ENCODE data around the gene STARD9.

DNA sequence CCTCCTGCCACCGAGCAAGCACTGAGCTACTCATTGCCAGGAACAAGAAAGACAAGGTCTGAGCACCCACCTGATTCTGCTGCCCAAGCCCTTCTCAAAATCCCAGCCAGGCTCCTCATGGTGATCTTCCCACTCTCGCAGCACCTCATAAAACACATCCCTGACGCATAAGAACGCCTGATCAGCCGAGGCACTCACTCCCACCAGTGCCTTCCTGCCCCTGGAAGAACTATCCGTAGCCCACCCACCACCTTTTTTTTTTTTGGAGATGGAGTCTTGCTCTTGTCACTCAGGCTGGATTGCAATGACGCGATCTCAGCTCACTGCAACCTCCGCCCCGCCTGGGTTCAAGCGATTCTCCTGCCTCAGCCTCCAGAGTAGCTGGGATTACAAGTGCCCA, 157.6 kb downstream of the STARD9 start:
- TF ChIP-seq, protein P1, sequence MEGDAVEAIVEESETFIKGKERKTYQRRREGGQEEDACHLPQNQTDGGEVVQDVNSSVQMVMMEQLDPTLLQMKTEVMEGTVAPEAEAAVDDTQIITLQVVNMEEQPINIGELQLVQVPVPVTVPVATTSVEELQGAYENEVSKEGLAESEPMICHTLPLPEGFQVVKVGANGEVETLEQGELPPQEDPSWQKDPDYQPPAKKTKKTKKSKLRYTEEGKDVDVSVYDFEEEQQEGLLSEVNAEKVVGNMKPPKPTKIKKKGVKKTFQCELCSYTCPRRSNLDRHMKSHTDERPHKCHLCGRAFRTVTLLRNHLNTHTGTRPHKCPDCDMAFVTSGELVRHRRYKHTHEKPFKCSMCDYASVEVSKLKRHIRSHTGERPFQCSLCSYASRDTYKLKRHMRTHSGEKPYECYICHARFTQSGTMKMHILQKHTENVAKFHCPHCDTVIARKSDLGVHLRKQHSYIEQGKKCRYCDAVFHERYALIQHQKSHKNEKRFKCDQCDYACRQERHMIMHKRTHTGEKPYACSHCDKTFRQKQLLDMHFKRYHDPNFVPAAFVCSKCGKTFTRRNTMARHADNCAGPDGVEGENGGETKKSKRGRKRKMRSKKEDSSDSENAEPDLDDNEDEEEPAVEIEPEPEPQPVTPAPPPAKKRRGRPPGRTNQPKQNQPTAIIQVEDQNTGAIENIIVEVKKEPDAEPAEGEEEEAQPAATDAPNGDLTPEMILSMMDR (conservative IDR thresholded peaks at IDR 0.05 in 1 of 2, IDR thresholded peaks at IDR 0.05 in 1 of 2; ENCODE audit: extremely low read depth in 1 of 2, insufficient read depth in 1 of 2, low read depth in 1 of 2, low read length in 2 of 2): no peak
- TF ChIP-seq EZH2 (IDR thresholded peaks at IDR 0.05; ENCODE audit: borderline replicate concordance, low read length): no peak

All from mammary epithelial cell (primary cell).